Right lobe of liver (tissue), 4 donors: ENCODE results near the gene UPP2.

Experiments used
- POLR2A ChIP-seq: fragments of 450-650 bp; IDR thresholded peaks from one replicate; pipeline ENCODE4 v1.6.1; 2017; ENCODE audit warnings: antibody characterized with exemption, mild to moderate bottlenecking
- TF ChIP-seq, protein P1 (sequence below), 4 donors: fragments of 200-600 bp in 3 of 4; fragments of 450-650 bp in 1 of 4; IDR thresholded peaks; one replicate each; pipeline versions ENCODE4 v1.5.1 to v1.8.0; 2016 to 2022; ENCODE audit warnings: antibody characterized with exemption in 4 of 4, mild to moderate bottlenecking in 2 of 4
- donor health status: DM: no; HTN: no; CAD: no.
- donor health status: DM: no; HTN: no; CAD: no.
- donor health status: DM: no; HTN: yes; CAD: no.

DNA sequence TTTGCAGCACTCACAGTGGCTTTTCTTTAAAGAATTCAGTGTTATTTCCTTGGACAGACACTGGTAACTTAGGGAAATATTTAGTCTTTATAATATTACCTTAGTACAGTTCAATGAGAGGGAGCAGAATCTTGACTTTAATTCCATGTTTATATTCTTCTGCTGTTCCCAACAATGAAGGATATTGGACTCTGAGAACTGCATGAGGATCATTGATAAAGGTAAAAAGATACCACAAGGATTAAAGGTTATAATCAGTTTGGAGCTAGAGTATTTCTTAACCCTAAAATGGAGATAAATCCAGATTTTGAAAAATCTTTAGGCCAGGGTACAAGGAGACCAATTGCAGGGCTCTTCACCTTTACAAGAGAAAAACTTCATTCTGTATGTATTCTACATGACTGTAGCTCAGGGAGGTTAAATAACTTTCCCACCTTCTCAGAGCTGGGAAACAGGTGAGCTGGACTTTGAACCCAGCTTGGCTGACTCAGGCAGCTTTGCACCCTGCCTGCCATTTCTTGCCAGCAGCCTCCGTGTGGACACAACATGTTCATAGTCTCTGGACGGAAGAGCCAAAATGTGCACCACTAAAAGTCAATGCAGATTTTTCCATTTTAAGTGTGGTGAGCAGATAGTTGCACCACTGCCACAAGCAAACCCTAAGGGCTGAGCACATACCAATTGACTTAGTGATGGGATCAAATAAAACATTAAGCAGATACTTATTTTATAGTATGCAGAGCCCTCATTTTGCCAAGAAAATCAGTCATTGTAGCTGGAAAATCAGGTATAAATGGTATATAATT lies 26.7 kb downstream of the UPP2 start:
- TF ChIP-seq, protein P1, sequence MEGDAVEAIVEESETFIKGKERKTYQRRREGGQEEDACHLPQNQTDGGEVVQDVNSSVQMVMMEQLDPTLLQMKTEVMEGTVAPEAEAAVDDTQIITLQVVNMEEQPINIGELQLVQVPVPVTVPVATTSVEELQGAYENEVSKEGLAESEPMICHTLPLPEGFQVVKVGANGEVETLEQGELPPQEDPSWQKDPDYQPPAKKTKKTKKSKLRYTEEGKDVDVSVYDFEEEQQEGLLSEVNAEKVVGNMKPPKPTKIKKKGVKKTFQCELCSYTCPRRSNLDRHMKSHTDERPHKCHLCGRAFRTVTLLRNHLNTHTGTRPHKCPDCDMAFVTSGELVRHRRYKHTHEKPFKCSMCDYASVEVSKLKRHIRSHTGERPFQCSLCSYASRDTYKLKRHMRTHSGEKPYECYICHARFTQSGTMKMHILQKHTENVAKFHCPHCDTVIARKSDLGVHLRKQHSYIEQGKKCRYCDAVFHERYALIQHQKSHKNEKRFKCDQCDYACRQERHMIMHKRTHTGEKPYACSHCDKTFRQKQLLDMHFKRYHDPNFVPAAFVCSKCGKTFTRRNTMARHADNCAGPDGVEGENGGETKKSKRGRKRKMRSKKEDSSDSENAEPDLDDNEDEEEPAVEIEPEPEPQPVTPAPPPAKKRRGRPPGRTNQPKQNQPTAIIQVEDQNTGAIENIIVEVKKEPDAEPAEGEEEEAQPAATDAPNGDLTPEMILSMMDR (IDR thresholded peaks at IDR 0.05), result no peak
- TF ChIP-seq POLR2A, result peak; percentile 35
